Peyer's patch (tissue), 4 donors: ENCODE data around the gene HES4. TPM values are rescaled to one million over a fixed set of nuclear protein-coding genes. Genes with fewer than 3 reads are reported as not detected.

Experiments used
- DNase-seq, 3 donors: peaks; one replicate each; pipeline ENCODE4 v3.0.0-alpha.2; 2017 to 2019
- H3K27ac ChIP-seq, 4 donors: fragments of 200-600 bp; sonication (generic); one replicate each; pipeline ENCODE4 v1.5.1; 2016 to 2019
- H3K27me3 ChIP-seq, 2 donors: fragments of 200-600 bp; sonication (generic); one replicate each; pipeline ENCODE4 v1.5.1; 2019
- H3K36me3 ChIP-seq, 3 donors: fragments of 200-600 bp; sonication (generic); one replicate each; pipeline ENCODE4 v1.5.1; 2016 to 2019
- H3K4me1 ChIP-seq, 4 donors: fragments of 200-600 bp; sonication (generic); one replicate each; pipeline ENCODE4 v1.5.1; 2016 to 2019
- H3K4me3 ChIP-seq, 4 donors: fragments of 200-600 bp; sonication (generic); 1 replicate in 3 of 4; 2 replicates in 1 of 4; pipeline ENCODE4 v1.5.1; 2016 to 2019; ENCODE audit warnings: mild to moderate bottlenecking in 1 of 4
- H3K9me3 ChIP-seq, 4 donors: fragments of 200-600 bp; sonication (generic); one replicate each; pipeline ENCODE4 v1.5.1; 2016 to 2019; ENCODE audit warnings: mild to moderate bottlenecking in 1 of 4
- POLR2A ChIP-seq, 2 donors: fragments of 450-650 bp; IDR thresholded peaks; one replicate each; pipeline ENCODE4 v1.5.1; 2017; ENCODE audit warnings: antibody characterized with exemption in 2 of 2, mild to moderate bottlenecking in 2 of 2, moderate library complexity in 2 of 2
- total RNA-seq, 4 donors: library from RNA; depleted of rRNA; stranded (reverse); fragments of >200 nt; gene quantifications; one replicate each; pipeline ENCODE4 v1.1.0, GENCODE V29; 2016
- TF ChIP-seq, protein P1 (sequence below), 6 experiments: fragments of 450-650 bp in 4 of 6; fragments of 200-600 bp in 2 of 6; sonication (generic) in 1 of 6; IDR thresholded peaks; one replicate each; pipeline ENCODE4 v1.5.1; 2017 to 2019; ENCODE audit warnings: antibody characterized with exemption in 6 of 6, mild to moderate bottlenecking in 3 of 6, moderate library complexity in 1 of 6

HES4 gene
- total RNA-seq, 4 donors from 2014 or later, result 3.9 to 12.4 (median 7.7) TPM

DNA sequence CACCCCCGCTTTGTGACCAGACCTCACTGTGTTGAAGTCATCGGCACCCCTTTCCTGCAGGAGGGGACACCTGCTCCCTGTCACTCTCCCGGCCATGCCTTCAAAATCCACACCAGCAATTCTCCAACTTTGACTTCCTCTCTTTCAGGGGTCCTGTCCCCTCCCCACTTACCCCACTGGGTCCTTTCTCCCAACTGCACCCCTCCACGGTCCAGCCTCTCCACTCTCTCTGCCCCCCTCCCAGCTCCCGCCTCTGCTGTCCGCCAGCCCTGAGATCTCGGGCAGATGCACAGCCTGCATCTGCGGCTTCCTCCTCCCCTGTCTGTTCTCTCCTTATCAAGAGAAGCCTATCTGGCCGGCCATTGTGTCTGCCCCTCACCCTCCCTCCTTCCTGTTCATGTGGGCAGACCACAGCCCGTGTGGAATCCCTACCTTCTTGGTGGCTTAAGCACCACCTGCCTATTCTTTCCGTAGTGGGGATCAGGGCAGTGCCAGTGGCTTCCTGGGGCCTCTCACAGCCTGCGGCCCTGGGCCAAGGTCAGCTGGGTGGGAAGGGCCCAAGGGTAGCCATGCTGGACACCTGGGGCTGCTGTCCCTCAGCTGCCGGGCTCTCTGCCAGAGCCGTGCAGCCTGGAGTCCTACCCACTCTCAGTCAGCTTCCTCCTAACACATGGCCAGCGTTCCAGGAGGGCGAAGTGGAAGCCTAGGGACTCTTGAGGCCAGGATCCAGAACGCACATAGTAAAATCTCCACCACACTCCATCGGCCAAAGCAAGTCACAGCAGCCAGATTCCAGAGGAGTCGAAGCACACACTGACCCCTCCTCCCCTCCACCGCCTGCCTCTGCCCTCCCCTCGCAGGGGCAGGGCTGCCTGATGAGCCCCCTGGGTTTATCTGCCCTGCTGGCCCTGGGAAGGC, 5.1 kb upstream of the HES4 start:
- Histone ChIP-seq H3K36me3 (no peaks in the 10 kb centered on the region), H3K9me3 (no peaks in the 10 kb centered on the region), H3K4me1 (peaks cover 3 to 51% (median 18%) of the 10 kb centered on the region in 4 donors), H3K4me3 (peak overlapping the region in 2 of 4 donors; percentile 48 to 51), H3K27me3 (peaks cover 0 to 2% of the 10 kb centered on the region in 2 donors), H3K27ac (peak overlapping the region in 3 of 4 donors; percentile 63 to 96 (median 88))
- DNase-seq, result peak in 1 of 3 donors; percentile 68
- TF ChIP-seq POLR2A (IDR thresholded peaks at IDR 0.05), result peak in 1 of 2 donors; percentile 7
- TF ChIP-seq, protein P1, sequence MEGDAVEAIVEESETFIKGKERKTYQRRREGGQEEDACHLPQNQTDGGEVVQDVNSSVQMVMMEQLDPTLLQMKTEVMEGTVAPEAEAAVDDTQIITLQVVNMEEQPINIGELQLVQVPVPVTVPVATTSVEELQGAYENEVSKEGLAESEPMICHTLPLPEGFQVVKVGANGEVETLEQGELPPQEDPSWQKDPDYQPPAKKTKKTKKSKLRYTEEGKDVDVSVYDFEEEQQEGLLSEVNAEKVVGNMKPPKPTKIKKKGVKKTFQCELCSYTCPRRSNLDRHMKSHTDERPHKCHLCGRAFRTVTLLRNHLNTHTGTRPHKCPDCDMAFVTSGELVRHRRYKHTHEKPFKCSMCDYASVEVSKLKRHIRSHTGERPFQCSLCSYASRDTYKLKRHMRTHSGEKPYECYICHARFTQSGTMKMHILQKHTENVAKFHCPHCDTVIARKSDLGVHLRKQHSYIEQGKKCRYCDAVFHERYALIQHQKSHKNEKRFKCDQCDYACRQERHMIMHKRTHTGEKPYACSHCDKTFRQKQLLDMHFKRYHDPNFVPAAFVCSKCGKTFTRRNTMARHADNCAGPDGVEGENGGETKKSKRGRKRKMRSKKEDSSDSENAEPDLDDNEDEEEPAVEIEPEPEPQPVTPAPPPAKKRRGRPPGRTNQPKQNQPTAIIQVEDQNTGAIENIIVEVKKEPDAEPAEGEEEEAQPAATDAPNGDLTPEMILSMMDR (IDR thresholded peaks at IDR 0.05), result no peak

DNA sequence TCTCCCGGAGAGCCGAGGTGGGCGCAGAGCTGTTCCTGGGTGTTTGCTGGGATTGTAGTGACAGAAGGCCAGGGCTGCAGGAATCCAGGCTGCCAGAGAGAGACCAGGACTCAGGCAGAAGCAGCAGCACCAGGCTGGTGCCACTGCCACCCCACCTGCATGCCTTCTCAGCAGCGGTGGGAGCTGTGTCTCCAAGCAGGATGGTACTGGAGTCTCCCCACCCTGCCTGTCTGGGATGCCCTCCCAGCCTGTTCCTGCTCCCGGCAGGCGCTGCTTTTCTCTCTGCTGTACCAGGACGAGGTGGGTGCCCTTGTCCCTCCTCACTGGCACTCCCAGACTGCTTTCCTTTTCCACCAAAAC, 4.5 kb upstream of the HES4 start:
- Histone ChIP-seq H3K9me3 (no peaks in the 10 kb centered on the region), H3K4me3 (peak overlapping the region in 1 of 4 donors; percentile 48), H3K4me1 (peaks cover 3 to 56% (median 23%) of the 10 kb centered on the region in 4 donors), H3K27ac (no peak overlapping the region), H3K27me3 (peaks cover 0 to 9% of the 10 kb centered on the region in 2 donors), H3K36me3 (no peaks in the 10 kb centered on the region)
- TF ChIP-seq, protein P1 (IDR thresholded peaks at IDR 0.05), result no peak
- TF ChIP-seq POLR2A (IDR thresholded peaks at IDR 0.05), result no peak
- DNase-seq, result peak in 1 of 3 donors; percentile 46

DNA sequence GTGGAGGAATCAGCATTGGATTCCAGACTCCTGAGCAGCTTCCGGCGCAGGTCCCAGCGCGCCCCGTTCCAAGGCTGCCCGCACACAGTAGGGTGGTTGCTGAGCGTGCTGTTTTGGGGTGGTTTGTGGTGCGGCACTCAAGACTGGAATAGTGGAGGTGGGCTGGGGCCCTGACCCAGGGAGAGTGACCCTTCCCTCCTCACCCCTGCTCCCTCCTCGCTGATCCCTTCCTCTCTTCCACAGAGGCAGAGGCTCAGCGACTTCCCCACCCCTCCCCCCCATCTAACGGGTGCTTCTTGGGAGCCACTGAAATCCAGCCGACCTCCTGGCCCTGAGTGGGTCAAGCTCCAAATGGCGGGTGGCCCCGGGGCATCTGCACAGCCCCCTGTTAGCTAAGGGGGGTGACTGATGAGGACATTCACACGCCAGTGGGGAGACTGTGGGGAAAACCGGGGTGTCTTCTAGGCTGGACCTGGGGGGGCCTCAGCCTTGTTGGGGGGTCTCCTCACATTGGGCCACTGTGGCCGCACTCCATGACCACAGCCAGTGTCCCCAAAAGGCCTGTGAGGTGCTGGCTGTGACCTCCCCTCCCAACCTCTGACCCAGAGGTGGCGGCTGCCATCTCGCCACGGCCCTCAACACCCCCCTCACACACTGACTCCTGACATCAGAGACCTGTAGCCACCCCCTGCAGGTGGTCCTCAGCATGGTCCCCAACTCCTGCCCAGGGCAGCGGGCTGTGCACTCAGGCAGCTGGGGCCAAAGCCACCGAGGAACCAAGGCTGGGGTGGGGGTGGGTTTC, 3.9 kb upstream of the HES4 start:
- DNase-seq, result peak in 1 of 3 donors; percentile 45
- peaks cover 0 to 15% of the 10 kb centered on the region in 2 donors for H3K27me3 ChIP-seq
- TF ChIP-seq, protein P1 (IDR thresholded peaks at IDR 0.05), result no peak
- no peak for TF ChIP-seq POLR2A (IDR thresholded peaks at IDR 0.05)

DNA sequence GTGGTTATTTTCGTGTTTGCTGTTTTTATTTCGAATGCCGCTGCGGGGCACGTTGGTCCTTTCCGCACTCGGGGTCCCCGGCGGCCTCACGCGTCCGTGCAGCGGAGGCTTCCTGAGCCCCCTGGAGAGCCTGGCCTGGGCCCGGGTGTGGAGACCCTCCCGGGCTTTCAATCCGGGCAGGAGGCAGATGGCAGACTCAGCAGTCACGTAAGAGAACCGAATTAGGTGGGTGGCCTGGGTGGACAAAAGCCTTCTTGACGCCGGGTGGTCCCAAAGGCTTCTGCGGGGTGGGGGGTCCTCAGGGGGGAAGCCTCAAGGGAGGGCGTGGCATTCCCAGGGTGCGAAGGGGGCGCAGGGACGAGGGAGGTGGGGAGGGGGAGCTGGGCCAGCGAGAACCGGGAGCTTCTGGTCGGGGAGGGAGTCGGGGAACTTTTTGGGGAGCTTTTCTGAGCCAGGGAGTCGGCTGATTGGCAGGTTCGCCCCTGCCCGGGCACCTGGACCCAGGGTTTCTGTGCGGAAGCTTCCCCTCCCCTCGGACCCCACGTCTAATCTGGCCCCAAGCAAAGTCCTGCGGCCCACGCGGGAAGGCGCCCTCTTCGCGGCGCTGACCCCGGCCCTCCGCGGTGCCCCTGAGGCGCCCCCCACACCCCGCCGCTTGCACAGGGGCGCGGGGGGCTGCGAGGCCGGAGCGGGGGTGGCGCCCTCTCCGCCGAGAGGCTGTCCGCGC, 1.3 kb upstream of the HES4 start:
- peaks cover 0 to 30% of the 10 kb centered on the region in 2 donors for H3K27me3 ChIP-seq

More for the DNA sequence above, 3.9 kb upstream of the HES4 start:
- Histone ChIP-seq H3K9me3 (no peaks in the 10 kb centered on the region), H3K4me1 (peaks cover 3 to 61% (median 28%) of the 10 kb centered on the region in 4 donors), H3K36me3 (no peaks in the 10 kb centered on the region), H3K27ac (no peak overlapping the region), H3K4me3 (no peak overlapping the region)

More for the DNA sequence above, 1.3 kb upstream of the HES4 start:
- no peaks in the 10 kb centered on the region for H3K36me3 ChIP-seq
- DNase-seq, result peak in 1 of 3 donors; percentile 51
- no peaks in the 10 kb centered on the region for H3K9me3 ChIP-seq
- no peak for TF ChIP-seq POLR2A (IDR thresholded peaks at IDR 0.05)
- TF ChIP-seq, protein P1 (IDR thresholded peaks at IDR 0.05), result no peak
- peak overlapping the region; percentile 74 to 93 (median 84) for H3K27ac ChIP-seq
- H3K4me3 ChIP-seq, result peak overlapping the region; percentile 31 to 59 (median 57)
- peaks cover 3 to 61% (median 32%) of the 10 kb centered on the region in 4 donors for H3K4me1 ChIP-seq
